Glomerular visceral epithelial cell (primary cell): ENCODE measurements around the gene IHH.

Source experiments
- DNase-seq: peaks from one replicate; pipeline ENCODE4 v3.0.0-alpha.2; 2016; ENCODE audit errors: extremely low spot score

The IHH gene

GRCh38 chr2:219073413-219074129 lies 12.8 kb upstream of the IHH start:
- peak; percentile 63 for DNase-seq

- no peak for DNase-seq
Observed at GRCh38 chr2:219072741-219073250, 12.1 kb upstream of the IHH start.

GRCh38 chr2:219071131-219071816 lies 10.6 kb upstream of the IHH start:
- DNase-seq: peak; percentile 24

- no peak for DNase-seq
Observed at GRCh38 chr2:219065484-219065883, 4.8 kb upstream of the IHH start.

DNA sequence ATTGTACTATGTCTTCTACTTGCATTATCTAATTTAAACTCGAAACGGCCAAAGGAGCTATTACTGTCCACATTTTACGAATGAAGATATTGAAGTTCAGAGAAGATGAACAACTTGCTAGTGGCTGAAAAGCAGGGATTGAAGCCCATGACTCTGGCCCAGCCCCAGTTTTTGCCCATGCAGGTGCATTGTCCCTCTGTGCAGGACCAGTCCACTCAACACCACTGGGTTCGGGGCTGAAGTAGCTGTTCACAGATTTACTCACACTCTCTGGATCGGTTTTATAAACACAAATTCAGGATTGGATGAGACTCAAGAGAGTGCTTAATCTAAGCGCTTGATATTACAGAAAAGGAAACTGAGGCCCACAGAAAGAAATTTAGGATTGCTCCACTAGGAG lies 1.4 kb upstream of the IHH start:
- DNase-seq: no peak

DNA sequence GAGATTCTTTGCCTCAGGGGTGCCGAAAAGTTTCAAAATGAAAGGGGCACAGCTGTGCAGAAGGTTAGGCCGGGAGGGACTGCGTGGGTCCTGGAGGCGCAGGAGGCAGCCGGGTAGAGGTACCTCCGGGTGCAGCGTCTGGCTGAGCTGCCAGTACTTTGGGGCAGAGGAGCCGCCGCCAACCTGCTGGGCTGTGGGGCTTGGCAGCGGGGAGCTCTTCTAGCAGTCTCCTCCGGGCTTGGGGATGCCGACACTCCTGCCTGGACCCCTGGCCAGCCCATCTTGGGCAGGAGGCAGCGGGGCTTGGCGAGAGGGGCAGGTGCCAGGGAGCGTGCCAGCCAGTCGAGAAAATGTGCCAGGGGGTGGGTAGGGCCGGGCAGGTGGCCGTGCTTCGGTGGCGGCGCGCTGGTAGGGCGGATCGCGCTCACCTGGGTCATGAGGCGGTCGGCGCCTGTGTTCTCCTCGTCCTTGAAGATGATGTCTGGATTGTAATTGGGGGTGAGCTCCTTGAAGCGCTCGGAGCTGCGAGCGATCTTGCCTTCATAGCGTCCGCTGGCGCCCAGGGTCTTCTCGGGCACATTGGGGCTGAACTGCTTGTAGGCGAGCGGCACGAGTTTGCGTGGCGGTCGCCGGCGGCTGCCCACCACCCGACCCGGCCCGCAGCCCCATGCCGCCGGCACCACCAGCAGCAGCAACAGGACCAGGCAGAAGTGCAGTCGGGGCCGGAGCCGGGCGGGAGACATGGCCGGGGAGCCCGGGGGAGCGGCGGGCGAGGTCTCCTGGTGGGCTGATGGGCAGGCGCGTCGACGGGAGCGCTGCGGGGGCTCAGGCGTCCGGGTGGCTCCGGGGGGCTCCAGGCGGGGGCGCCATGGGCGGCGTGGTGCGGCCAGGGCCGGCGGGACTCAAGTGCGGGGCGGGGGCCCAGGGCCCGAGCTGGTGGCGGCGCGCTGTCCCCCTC lies 717 bp downstream of the IHH start:
- no peak for DNase-seq

- DNase-seq: no peak
Observed at GRCh38 chr2:219059375-219059724, 1.4 kb downstream of the IHH start.

DNA sequence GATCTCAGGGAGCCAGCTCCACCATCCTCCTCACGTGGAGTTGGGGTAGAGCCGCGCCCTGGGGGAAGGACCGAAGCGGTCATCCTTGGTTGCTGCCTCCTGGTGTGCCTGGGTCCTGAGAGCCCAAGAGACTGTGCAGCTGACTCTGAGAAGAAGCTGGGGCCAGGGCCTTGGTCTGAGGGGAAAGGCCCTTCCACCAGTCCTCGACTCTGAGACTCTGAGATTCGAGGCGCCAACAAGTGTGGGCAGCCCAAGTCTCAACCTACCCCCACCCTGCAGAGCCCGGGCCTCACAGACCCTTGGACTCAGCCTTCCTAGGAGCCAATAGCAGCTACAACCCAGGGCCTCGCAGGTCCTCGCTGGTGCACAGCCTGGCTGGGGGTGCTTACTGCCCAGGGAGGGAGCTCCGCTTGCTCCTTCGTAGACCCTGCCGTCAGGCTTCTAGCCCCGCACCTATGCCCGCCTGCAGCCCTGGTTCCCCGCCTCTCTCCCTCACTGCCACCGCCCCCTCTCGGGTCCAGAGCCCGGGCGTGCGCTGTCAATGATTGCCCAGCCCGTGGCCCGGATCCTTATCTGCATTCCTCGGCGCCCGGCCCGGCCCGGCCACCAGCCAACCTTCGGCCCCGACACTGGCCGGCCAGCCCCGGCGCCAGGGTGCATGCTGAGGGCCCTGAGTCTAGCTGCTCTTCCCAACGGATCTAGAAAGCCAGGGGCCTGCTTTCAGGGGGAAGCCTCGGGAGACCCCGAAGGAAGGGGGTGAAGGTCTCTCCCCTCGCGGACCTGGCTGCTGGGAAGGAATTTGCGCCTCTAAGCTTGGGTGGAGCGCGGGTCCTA lies 2.0 kb downstream of the IHH start:
- DNase-seq: peak; percentile 54

- DNase-seq: peak; percentile 76
Observed at GRCh38 chr2:219057709-219058540, 2.8 kb downstream of the IHH start.

DNA sequence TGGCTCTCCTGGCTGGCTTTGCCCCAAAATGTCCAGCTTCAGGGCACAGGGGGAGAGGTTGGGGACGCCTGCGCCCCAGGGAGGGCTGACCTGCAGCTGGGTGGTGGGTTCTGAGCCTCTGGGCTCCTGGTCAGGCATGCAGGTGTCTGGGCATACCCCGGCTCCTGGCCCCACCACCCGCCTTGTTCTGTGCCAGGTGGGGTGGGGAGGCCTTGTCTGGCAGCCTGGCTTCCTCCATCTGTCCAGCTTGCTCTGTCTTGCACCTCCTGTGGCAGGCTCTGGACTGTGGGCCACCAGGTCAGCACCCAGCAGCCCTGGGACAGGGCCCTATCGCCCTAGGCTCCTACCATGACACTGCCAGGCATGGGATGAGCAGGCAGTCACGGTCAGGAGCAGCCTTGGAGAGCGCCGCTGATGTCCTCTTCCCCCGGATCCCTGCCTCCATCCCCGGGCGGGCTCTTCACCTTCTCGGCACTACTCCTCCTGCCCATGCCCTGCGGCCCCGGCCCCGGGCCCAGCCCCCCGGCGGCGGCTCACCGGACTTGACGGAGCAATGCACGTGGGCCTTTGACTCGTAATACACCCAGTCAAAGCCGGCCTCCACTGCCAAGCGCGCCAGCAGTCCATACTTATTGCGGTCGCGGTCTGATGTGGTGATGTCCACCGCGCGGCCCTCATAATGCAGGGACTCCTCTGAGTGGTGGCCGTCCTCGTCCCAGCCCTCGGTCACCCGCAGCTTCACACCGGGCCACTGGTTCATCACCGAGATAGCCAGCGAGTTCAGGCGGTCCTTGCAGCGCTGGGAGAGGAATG lies 3.6 kb downstream of the IHH start:
- DNase-seq: no peak

DNA sequence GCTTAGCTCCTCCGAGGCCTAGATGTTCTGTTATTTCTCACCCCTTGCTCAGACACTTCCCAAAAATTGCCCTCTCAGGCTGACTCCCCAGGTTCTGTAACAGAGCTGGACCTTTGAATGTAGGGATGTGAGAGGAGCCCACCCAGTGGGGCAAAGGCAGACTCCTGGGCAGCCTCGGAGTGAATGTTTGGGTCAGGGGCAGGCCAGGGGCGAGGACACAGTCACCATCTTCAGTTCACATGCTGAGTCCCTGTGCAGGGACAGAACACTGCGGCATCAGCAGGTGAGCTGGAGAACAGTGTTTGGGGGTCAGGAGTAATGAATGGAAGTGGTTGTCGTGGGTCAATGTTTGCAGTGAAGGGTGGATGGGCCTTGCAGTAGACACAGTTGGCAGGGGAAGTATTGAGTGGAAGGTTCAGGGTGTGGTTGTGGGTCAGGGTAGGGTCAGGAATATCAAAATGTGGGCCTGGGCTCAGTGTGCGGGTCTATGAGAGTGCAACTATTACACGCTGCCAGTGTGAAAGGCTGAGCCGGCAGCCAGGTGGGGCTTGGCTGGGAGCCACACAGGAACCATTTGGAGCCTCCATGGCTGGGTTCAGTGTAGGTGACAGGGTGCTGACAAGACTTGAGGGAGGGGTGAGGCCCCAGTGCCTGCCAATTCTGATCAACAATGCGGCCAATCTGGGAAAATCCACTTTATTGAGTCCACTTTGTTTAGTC lies 4.4 kb downstream of the IHH start:
- no peak for DNase-seq

GRCh38 chr2:219054956-219055903 lies 5.5 kb downstream of the IHH start:
- no peak for DNase-seq

DNA sequence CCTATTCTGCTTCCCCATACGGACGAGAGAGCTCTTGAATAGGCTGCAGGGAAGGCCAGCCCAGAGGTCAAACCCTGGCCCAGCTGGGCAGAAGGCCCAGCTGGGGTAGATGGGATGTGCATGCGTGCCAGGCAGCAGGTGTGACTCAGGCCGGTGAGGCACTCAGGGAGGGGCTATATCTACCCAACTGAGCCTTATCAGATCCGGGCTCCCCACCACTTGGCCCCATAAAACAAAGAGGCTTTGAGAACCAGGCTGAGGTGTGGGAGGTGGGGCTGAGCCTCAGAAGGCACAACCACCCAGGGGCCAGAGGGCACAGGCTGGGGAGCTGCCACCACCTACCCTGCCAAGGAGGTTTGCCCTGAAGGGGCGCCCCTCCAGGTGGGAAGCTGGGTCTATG lies 11.4 kb downstream of the IHH start:
- DNase-seq: no peak

- peak; percentile 31 for DNase-seq
Observed at GRCh38 chr2:219045937-219046550, 14.7 kb downstream of the IHH start.

DNA sequence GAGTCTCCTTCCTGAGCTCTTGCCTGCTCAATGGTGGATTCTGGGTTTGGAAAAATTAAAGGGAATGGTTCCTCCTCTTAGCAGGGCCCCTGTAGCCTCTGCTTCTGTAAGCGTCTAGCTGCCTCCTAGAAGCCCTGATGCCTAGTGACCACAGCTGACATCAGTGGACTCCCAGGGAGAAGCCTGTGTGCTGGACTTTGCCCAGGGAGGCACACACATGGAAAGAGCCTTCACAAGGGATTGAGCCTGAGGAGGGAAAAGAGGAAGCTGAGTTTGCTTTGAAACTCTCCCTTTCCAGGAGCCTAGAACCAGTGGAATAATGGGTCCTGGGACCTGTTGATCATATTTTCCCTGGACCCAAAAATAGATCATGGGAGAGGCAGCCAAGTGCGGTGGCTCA lies 18.0 kb downstream of the IHH start:
- DNase-seq: no peak

- no peak for DNase-seq
Observed at GRCh38 chr2:219042157-219042556, 18.6 kb downstream of the IHH start.

DNA sequence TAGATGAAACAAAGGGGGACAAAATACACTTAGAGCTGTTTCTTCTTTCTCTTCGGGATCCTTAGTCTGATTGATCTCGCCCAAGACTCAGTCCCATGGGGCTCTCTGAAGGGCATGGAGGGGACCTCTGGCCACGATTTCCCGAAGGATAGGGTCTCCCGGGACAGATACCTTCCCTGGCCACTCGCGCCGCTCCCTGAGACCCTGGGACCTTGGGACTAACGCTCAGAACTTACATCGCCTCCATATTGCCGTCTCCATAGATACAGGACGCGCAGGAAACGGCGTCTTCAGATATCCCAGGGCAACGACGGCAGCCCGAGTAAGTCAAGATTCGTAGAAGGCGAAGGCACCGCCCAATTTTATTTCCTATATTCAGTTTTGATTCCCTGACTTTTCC lies 19.5 kb downstream of the IHH start, which contains the start of gene CFAP65:
Gene CFAP65, minus strand, starts transcription at position 265 of the 400 bp plus-strand sequence. CDS start 2,468 bp downstream, outside the sequence.
- DNase-seq: peak; percentile 45
